Cerebellar nuclear complex (tissue), 1 donor: ENCODE data around the gene CDK9.
"Not testable (repeated sequence)": the region's sequence is repeated elsewhere in the genome, so short reads cannot be mapped to it uniquely, and the experiment has no call there.

Source experiments
- DNase-seq, 2 experiments: peaks; one replicate each; lab custom pipeline; 2025; lab: John Stamatoyannopoulos, UW

Gene CDK9

DNA sequence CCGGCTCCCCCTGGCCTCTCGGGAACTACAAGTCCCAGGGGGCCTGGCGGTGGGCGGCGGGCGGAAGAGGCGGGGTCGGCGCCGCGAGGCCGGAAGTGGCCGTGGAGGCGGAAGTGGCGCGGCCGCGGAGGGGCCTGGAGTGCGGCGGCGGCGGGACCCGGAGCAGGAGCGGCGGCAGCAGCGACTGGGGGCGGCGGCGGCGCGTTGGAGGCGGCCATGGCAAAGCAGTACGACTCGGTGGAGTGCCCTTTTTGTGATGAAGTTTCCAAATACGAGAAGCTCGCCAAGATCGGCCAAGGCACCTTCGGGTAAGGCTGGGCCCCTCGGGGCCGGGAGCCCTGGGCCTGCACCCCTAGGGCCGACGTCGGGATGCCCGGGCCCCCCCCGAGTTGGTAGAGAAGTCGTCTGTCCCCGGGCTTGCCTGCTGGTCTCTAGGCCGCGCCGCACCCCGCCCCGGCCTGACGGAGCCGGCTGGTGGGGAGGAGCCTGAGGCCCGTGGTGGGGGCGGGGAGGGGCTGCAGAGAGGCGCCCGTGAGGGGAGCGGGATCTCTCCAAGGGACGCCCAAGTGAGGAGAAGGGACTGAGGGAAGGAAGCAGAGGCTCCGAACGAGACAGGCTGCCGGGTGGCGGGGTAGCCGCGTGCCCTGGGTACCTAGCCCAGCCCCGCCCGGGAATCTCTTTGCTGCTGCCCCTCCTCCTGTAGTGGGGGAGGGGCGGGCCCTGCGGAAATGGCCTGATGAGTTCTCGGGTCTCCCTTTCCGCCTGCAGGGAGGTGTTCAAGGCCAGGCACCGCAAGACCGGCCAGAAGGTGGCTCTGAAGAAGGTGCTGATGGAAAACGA is at the start of gene CDK9:
Gene CDK9 (plus strand): TSS at position 102 of the 840 bp plus-strand sequence. CDS start 115 bp downstream, at position 217.
- peak in 1 of 2 experiments; percentile 55 for DNase-seq

DNA sequence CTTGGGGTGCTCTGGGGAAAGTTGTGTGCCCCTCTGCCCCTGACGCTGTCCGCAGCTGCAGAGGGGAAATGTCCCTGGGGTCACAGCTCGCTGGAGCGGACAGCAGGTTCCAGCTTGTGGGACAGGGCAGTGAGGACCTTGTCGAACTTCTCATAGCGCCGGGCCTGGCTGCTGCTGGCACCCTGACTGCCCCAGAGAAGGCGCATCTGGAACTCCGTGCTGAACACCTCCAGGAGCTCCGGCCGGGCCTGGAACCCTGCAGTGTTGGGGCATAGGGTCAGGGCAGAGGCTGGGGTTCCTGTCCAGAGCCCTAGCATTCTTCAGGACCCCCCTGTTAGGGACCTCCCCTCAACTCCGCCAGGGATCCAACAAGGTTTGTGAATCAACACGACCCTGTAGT is 47.2 kb upstream of the CDK9 start:
- DNase-seq = no peak

- DNase-seq = no peak
These were observed 46.1 kb upstream of the CDK9 start for GRCh38 chr9:127739614-127740330.

DNA sequence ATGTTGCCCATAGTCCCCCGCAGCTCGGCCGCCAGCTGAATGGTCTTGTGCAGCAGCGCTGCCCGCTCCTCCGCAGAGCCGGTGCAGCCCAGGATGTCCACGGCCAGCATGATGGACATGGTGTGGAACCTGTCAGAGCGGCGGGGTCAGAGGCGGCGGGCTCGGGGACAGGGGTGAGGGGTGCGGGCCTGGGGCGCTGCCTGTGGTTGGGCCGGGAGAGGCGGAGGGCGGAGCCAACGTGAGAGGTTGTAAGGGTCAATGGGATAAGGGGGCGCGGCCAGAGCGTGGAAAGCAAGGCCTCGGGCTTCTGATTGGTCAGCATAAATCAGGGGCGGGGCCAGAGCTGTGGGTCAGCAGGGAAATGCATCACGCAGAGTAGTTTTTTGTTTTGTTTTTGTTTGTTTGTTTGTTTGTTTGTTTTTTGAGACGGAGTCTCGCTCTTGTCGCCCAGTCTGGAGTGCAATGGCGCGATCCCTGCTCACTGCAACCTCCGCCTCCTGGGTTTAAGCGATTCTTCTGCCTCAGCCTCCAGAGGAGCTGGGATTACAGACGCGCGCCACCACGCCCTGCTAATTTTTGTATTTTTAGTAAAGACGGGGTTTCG is 43.9 kb upstream of the CDK9 start:
- peak; percentile 47 to 69 for DNase-seq

GRCh38 chr9:127742435-127743088 is 43.3 kb upstream of the CDK9 start:
- peak in 1 of 2 experiments; percentile 66 for DNase-seq

DNA sequence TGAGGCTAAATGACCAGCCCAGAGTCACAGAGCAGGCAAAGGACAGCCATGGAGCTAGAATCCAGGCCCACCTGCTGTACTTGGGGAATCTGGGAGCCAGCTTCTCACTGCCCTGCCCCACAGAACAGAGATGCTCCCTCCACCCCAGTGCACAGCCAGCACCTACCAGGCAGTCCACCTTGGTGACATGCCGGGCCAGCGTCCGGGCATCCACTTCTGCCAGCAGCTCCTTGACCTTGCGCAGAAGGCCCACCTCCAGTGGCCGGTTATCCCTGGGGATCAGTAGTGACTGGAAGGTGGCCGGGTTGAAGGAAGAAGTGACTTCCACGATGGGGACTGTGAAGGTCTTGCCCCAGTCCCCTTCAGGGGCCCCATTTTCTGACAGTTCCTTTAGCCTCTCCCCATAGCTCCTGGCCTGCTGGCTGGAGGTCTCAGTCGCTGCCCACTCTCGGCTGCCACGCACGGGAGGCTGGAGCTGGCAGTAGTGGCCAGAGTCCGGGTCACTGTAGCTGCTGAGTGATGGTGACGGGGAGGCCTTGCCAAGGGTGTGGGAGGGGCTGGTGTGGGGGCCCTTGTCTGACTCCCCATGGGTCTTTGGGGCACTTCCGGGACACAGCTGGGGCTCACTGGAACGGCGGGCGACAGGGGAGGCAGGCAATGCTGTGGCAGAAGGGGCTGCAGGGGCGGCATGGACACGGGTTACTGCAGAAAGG is 41.3 kb upstream of the CDK9 start:
- DNase-seq = no peak

- no peak for DNase-seq
These were observed 38.8 kb upstream of the CDK9 start for GRCh38 chr9:127746959-127747569.

GRCh38 chr9:127749090-127749787 is 36.6 kb upstream of the CDK9 start:
- no peak for DNase-seq

GRCh38 chr9:127751269-127752054 is 34.4 kb upstream of the CDK9 start:
- DNase-seq = no peak

- DNase-seq = no peak
These were observed 32.7 kb upstream of the CDK9 start for GRCh38 chr9:127753148-127753547.

DNA sequence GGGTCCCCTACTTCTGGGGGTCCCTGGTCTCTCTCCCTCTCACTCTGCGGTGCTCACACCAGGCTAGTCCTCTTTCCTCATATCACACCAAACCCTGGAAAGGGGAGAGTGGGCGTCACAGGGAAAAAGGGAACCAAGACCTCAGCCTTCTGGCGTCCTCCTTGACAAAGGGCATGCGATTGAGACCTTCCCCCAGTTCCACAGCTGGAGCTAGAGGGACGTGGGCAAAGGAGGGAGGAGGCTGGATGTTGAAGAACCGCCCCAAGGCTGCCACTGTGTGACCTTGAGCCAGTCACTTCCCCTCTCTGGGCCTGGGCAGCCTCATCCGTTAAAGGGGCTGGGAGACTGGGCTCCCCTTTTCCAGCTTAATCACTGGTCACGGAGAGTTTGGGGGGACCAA is 32.2 kb upstream of the CDK9 start:
- no peak for DNase-seq

- peak in 1 of 2 experiments; percentile 69 for DNase-seq
These were observed 31.5 kb upstream of the CDK9 start for GRCh38 chr9:127754099-127755060.

DNA sequence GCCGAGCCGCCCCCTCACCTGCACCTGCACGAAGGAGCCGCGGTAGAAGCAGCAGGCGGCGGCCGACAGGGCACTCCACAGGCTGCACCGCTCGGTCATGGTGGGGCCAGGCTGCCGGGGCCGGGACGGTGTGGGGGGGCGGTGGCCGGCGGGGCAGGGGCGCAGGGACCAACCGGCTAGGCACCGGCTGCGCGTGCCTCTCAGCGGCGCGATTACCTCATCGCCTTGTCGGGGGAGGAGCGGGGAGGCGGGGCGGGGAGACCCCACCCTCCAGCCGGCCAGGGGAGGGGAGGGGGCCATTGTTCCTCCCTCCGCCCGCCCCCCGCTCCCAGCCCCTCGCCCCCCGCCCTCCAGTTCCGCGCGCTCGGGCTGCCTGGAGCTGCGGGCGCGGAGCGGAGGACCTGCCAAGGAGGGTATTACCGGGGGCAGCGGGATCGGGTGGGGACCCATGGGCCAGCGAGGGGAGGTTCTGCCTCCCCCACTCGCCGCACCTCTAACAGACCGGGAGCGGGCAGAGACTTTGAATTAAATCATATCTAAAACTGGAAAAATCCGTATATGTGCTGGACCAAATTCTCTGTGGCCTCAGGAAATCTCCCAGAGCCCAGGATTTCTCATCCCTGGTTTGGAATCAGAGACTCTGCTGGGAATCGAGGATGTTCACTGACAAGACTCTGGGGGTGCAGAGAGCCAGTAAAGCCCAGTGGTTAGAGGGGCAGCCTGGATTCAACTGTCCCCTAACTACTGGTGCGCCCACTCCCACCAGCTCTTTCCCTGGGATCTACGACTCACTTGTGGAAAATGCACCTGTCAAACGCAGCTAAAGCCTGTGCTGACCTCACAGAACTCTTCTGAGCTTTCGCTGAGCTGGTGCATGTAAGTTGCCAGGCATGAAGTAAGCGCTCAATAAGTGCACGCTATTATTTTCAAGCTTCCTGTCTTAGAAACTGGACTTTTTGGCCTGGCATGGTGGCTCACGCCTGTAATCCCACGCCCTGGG is 30.5 kb upstream of the CDK9 start:
- no peak for DNase-seq

GRCh38 chr9:127756233-127756632 is 29.6 kb upstream of the CDK9 start:
- no peak for DNase-seq

DNA sequence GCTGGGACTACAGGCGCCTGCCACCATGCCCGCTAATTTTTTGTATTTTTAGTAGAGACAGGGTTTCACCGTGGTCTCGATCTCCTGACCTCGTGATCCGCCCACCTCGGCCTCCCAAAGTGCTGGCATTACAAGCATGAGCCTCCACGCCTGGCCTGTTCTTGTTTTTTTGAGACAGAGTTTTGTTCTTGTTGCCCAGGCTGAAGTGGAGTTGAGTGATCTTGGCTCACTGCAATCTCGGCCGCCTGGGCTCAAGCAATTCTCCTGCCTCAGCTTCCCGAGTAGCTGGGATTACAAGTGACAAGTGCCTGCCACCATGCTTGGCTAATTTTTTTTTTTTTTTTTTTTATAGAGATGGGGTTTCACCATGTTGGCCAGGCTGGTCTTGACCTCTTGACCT is 29.1 kb upstream of the CDK9 start:
- DNase-seq = not testable (repeated sequence)

DNA sequence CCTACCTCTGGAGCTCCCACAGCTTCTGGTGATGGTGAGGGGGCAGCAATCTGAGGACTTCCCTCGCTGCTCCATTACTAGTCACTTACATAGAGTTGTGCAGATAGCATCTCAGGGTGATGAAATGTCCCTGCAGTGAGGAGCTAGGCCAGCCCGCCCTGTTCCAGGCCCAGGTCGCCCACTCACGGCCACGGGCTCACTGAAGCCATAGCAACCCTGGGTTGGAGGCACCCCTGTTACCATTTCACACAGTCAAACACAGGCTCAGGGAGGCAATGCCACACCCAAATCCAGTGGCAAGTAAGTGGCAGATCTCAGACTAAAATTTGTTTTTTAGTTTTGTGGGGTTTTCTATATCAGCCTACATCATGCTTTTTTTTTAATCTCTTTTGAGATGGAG is 27.0 kb upstream of the CDK9 start:
- DNase-seq = no peak

DNA sequence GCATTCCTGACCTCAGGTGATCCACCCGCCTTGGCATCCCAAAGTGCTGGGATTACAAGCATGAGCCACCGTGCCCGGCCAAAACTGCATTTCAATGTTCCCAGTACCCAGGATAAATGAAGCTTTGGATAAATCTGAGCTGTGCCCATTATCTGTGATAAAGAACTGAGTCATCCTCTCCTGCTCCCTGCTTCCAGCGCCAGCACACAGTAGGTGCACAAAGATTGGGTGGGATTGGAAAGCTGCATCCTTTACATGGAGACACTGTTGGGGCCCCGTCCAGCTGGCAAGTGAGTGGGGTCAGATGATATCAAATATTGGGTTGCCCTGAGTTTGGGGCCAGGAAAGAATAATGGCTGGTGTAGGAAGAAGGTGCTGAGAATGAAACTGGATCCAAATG is 24.8 kb upstream of the CDK9 start:
- no peak for DNase-seq
